Activated CD8-positive, alpha-beta memory T cell treated with anti-CD3 and anti-CD28 coated beads, Interleukin-2, amount 50 U/mL, for 4 hours (primary cell): ENCODE results near the gene NUMA1.
A peak's percentile ranks its signal among the peaks of the same experiment; 100 is the strongest.

ENCODE experiments used
- DNase-seq: peaks from one replicate; pipeline ENCODE4 v3.0.0-alpha.2; 2020

The NUMA1 gene

DNA sequence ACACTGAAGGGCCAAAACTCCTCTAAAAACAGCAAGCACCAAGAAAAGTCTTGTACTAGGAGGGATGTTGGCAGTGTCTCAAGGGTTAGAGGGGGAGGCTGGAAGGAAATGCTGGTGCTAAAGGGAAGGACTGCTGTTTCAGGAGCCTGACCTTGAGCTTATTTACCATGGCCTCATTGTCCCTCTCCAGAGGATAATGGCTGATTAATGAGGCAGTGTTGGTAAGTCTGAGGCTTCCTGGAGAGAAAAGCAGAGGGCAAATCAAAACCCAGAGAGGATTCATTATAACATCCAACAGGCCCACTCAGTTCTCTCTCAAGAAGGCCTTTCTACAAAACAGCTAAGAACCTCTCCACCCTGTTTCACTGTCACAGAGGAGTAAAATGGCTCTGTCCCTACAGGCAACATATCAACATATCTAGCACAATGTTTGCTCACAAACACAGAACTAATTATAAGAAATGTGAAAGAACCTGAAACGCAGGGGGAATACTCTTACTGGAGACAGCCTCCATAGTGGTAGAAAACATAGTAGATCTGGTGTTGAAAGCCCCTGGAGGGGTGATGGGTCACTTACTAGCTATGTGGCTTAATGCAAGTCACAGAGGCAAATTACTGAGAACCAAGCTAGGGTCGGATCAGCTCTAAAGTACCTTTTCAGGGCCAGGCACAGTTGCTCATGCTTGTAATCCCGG, 31.4 kb downstream of the NUMA1 start:
- DNase-seq: no peak

DNA sequence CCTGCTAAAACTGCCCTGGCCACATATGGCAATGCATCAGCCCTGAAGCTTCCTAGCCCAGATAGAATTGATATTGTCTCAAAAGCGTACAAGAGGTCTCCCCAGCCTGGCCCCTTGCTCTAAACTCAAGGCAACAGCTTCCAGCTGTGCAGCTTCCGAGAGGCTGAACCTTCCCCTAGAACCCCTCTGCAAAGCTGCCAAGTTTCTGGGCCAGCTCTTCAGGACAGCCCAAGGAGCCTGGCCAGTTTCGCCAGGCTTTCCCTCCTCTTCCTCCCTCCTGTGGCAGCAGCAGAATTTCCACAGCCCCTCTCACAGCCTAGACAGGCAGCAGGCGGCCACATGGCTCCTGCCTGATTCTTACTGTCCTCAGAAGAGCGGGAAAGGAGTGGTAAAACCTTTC, 34.5 kb downstream of the NUMA1 start:
- DNase-seq: no peak

DNA sequence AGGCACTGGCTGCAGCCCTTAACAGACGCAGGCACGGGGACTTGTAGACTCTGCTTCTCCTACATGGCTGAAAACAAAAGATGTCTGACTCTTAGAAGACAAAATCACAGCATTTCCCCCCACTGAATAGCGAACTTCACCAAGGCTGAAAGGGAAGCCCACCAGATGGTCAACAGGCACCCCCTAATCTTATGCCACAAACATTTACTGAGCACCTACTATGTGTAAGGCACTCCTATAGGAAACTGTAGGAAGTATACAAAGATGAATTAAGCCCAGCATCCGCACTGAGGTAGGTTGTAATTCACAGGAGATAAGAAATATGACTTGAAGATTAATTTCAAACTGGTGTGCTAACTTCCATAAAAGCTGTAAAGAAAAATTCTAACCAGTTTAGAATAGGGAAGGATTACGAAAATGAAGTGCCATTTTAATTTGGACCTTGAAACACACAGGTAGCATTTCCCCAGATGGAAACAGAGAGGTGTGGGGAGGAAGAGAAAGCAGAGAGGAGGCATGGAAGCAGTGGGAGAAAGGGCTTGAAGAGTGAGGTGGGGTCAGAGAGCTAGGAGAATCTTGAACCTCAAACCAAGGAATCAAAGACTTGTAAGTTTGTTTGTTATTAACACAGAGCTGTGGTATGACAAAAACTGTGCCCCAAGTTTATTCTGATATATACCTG, 38.1 kb downstream of the NUMA1 start:
- no peak for DNase-seq

DNA sequence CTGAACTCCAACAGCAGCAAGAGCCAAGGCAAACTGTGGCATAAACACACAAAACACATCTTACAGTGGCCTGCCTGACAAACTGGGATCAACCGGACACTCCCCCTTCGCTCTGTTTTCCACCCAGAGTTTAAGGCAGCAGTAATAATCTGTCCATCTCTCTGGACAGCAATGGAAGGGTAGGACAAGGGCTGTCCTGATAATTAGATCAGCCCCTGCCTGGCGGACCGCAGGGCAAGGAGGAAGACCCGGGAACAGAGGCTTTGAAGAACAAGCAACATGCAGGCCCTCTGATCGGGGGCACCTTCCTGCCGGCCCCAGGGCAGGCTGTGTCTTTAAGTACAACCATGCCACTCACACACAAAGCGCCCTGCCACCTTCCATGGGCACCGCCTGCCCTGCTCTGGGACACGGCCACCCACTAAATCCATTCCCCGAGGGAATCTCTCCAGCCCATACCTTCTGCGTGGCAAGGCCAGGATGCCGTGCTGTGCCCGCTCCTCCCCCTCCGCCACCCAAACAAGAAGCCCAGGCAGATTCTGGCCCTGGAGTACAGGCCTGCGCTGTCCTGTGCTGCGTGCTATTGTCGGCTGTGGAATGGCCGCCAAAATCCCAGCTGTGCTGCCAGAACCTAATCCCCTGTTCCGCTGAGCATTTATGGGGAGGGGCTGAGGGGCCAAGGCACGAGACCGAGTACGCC, 38.8 kb downstream of the NUMA1 start:
- DNase-seq: peak; percentile 25

DNA sequence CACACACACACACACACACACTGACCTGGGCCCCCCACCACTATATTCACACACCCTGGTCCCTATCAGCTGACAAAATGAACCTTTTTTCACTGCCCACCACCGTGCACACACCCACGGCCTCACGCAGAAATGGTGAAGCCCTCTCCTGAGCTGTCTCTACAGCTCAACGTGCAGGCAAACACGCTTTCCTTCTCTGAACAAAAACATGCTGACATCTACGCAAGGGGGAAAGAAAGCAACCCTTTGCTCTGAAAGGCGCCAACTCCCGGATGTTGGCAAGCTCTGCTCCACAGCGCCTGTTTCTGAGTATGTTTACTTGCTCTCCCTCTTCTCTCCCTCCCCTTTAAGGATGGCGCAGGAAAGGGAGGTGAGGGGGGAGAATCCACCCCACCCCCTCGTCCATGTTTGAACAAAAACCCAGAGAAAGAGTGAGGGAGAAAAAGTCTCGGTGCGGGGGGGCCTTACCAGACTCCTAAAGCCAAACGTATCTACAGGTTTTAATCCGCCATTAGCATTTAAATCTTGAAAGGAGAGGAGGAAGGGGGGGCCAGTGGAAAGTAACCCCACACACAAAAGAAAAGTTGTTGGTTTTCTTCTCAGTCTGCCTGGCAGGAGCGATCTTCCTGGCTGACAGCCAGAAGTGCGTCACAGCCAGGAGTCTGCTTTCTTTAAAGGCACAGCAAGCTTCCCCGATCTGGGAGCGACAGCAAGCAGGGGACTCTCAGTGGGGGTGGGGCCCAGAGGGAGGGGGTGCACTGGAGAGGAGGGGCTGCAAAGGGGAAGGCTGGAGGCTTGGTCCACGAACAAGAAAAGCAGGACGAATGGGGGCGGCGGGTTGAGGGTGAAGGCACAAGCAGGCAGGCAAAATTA, 39.6 kb downstream of the NUMA1 start:
- DNase-seq: peak; percentile 78

DNA sequence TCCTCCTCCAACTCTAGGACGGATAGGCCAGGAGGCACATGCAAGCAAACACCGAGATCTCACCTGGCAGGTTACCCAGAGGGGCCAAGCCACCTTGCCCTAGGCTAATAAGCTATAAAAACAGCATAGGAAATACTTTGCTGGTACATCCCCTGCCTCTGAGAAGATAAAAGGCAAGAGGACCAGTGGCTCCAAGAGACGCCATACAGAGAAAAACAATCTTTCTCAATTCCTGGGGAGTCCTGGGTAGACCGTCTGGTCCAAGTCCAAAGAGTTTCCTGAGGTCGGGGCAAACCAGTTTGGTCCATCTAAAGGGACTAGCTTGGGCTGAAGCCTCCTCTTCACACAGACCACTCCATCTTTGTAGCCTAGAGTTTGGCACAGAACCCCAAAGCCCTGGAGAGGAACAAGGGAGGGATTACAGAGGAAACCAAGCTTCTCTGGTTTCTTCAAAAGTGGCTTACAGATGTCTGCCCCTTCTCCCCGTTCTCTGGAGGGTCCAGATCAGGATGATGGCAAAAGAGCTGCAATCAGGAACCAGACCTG, 40.4 kb downstream of the NUMA1 start:
- no peak for DNase-seq

DNA sequence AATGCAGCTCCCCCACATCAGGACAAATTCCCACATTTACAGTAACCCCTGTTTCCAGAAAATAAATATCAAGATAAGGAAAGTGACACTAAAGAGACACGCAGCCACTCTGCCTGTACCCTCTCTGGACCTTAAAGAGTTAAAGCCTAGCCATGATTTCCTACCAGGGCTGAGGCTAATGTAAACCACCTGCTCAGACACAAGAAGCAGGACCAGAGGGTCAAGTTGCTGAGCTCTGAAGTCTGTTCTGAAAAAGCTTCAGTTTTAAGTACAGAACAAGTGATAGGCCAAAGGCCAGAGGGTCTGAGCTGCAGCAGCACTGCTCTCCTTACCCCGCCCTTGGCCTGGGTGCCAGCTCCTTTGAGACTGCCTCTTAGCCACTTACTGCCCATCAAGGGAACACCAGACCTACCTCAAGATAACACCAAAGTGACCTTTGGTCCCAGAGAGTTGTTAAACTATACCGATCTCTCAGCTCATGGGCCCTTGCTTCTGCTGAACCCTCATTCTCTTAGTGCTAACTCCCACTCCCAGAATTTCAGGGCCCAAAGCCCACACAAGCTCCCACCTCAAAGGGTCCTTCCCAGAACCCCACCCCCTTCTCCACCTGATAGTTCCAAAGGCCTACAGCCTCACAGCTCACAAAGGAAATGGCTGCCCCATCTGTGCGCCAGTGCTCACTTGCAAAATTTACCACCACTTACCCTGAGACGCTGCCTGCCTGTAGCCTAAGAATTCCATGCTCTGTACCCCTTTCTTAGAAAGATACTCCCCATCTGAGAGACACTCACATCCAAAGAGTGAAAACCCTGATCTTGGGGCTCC, 41.1 kb downstream of the NUMA1 start:
- DNase-seq: no peak

DNA sequence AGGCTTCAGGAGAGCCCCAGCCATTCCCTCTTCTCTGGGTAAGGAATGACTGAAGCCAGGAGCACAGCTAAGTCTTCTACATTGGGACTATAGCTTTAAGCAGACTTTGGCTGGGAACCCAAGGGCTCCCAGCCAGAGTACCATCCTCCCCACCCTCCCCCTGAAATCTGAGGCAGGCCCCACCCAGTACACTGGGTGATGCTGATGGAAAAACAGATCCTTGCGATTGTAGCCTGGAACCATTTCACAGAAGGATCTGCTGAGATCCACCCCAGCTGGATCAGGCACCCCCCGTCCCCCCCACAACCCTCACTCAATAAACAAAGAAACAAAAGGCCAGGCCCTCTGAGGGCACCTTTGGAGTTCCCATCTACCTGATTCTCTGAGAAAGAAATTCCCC, 41.9 kb downstream of the NUMA1 start:
- DNase-seq: no peak

DNA sequence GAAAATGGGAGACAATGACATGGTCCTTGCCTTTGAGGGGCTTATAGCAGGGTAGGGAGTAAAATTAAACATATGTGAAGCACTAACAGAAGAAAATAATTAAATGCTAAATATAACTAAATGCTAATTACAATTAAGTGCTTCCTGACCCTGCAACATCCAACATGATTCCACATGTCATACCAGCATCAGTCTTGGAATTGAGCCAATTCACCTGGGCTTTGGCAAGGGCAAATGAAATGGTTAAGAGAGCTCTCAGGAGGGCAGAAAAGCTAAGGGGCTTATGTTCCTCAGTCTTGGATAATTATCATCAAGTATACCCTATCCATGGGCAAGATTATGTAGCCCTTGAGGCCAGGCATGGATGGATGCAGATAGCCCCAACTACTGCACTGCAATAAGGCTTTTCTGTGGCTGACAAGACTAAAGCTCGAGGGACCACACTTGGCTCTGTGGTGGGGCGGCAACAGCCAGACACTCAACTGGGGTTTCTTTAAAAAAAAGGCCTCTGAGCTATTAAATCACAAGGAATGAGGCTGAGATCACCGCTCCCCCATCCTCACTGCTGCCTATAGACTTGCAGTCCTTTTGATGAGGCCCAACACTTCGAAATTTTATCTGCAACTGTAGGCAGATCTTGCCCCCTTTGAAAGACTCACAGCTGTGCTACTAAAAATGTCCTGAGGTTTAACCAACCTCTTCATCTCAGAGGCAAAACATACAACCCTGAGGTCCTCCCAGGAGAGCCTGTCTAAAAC, 42.6 kb downstream of the NUMA1 start:
- DNase-seq: no peak

DNA sequence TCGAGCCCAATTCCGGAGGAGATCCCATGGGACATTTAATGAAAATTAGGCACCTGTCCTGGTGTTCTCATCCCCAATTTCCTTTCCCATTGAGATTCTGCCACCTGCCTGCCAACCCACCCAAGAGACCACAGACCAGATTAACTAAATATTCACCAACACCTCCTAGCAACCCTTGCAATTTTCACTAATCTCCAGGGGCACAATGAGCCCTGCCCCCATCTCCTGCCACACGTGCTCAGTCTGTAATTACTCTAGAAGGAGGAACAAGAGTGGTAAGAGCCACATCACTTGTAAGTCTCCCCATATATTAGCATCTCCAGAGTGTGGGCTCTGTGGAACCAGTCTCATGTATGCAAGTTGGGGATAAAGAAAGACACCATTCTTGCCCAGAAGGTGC, 43.7 kb downstream of the NUMA1 start:
- DNase-seq: no peak

DNA sequence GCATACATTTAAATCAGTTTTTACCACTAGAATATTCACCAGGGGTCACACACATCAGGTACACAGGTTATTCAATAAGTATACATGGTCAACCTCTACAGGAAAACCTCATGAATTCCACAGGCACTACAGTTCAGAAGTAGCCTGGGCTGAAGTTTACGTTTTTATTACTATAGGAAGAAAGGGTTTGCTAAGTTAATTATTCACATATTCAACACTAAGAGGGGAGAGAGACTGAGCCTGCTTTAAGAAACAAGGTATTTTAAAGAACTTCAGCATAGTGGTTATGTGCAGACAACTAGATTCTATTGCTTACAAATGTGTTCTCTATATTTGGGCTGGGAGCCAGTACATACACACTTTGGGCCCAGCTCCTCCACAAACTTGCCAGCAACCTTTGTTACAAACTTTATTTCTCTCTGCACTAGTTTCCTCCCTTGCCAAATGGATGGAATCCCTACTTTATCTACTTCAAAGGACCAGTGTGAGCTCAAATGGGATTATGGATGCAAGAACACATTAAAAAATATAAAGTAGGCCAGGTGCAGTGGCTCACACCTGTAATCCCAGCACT, 49.8 kb downstream of the NUMA1 start:
- no peak for DNase-seq

DNA sequence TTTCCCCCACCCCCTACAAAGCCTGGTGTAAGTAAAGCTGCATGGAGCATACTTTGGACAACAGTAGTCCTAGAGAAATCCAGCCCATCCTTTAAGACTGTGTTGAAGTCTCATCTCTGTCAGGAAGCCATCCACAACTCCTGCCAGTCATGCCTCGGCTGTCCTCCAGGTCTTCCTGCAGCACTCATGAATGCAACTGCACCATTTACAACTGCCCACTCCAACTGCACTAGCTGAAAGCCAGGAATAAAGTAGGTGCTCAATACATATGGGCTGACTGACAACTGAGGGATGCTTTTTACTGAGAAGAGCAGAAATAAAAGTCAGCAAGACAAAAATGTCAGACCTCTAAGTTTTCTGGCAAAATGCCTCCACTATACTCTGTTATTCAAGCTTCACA, 54.3 kb downstream of the NUMA1 start:
- no peak for DNase-seq

DNA sequence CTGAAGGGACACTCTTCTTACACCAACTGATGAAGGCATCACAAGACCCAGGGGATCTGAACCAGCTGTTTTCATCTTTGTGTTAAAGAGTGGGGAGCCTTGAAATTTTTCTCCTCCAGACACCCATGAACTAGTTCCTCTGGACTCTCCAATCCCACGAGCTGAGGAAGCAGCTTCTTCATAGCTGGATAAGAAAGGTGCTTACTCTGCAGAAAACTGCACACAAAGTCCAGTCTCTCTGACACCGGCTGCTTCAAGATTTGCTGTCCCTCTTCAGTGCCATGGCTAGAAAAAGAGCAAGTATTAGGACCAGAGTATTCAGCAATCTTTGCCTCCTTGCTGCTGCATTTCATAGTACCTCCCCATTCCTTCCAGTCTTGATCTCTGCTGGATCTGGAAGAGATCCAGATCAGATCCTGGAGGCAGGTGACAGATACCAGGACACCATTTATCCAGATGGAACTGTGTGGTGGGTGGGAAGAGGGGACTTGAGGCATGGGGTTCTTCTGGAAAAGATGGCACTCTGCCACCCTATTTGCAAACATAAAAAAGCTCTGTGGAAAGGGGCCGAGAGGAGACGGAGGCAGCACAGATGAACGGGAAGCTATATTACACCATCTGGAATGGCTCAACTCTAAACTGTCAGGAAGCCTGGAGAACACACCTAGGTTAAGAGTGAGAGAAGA, 56.1 kb downstream of the NUMA1 start:
- DNase-seq: no peak

DNA sequence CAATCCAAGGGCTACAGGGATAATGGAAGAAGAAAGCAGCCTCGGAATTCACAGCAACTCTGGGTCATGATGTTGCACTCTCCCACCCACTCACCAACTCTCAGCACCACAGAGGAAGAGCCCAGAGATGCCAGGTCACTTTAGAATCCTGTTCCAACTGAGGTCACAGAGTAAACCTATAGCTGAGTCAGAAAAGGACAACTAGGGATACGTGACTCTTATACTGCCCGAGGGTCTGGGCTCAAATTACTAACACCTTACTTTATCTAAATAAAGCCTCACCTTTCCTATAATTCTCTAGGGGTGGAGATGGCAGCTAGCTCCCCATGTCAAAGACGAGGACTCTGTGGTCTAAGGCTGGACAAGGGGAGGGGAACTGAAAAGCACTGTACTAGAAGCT, 57.0 kb downstream of the NUMA1 start:
- DNase-seq: no peak

DNA sequence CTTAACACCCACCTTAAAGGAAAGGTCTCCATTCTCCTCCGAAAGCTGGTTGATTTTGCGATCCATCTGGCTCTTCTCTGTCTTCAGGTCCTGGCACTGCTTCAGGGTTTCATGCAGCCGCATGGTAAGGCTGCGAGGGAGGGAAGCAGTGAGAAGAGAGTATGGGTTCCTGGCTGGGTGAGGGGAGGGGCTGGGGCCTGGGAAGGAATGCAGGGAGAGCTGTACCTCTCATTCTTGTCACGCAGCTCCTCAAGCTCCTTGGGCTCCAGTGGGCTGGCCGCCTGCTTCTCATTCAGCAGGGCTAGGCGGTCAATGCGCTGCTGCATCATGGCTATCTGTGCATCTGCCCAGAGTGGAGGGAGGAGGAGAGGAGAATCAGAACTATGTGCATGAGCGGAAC, 62.2 kb downstream of the NUMA1 start:
- no peak for DNase-seq

DNA sequence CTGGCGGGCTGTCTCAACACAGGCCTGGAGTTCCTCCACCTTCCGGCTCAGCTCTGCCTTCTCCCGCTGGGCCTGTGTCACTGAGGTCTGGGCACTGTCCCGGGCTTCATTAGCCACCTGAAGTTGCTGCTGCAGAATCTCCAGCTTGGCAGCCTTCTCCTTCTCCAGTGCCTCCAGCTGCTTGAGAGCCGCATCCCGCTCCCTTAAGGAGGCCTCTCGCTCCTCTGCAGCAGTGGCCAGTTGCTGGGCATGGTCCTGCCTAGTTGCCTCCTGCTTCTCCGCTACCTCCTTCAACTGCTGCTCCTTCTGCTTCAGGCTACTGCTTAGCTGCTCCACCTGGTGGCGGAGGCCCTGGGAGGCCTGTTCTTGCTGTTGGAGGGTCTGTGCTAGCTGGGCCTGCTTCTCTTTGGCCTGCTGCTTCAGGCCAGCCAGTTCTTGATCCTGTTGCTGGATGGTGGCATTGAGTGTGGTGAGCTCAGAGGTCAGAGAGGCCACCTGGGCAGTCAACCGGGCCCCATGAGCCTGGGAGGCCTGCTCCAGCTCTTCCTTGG, 64.8 kb downstream of the NUMA1 start:
- no peak for DNase-seq

DNA sequence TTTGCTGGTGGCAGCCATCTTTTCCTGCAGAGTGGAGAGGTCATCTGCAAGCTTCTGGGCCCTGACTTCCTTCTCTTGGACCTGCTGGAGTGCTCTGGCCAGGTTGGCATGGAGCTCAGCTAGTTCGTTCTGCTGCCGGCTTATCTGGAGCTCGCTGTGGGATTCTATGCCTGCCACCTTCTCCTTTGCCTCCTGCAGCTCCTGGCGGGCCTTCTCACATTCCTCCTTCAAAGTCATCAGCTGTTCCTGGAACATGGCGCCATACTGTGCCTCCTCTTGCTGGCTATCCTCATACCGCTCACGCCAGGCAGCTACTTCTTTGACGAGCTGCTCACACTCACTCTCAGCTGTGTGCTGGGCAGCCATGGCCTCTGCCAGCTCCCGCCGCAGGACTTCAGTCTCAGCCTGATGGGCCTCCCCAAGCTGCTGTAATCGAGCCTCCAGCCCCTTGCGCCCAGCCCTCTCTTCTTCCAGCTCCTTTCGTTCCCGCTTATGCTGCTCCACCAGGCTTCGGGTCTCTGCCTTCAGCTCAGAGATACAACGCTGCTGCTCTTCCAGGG, 65.5 kb downstream of the NUMA1 start:
- no peak for DNase-seq

DNA sequence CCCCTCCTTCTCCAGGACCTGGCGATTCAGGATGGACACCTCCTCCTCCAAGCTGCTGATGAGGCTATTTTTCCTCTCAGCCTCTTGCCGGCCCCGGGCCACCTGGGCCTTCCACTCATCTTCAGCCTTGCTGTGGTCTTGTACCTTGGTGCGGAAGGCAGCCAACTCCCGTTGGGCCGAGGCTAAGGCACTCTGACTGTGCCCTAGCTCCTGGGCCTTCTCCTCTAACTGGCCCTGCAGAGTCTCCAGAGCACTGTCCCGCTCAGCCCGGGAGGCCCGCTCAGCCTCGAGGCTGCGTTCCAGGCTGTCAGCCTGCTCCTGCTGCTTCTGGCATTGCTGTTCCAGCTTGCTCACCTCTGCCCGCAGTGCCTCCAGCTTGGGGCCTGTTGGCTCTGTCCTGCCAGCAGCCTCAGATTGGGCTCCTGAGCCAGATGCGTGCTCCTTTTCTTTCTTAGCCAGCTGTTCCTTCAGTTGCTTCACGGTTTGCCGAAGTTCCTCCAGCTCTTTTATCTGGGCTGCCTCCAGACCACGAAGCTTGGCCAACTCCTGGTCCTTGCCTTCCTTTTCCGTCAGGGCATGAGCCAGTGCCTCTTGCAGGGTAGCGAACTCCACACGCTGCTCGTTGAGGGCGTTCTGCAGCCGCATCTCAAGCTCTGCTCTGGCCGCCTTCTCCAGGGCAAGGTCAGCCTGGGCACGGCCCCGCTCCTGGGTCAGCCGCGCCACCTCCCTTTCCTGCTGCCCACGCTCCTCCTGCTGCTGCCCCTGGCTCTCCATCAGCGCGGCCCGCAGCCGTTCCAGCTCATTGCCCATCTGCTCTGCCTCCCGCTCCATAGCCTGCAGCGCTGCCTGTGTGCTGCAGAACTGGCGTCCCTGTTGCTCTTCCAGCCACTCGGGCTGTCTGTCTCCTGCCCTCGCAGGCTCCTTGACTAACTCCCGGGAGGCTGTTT, 66.3 kb downstream of the NUMA1 start:
- DNase-seq: no peak
